Activated T-helper 1 cell treated with anti-CD3 and anti-CD28 coated beads, Interleukin-2, amount 50 U/mL, for 16 hours (primary cell): ENCODE data around the gene TOP3A.
A peak's percentile ranks its signal among the peaks of the same experiment; 100 is the strongest.

Experiments used
- DNase-seq, 2 donors: peaks; one replicate each; pipeline ENCODE4 v3.0.0-alpha.2; 2020; ENCODE audit warnings: low read depth in 1 of 2, low spot score in 1 of 2

Gene TOP3A

GRCh38 chr17:18256351-18256750 lies 58.4 kb downstream of the TOP3A start:
- no peak for DNase-seq

- no peak for DNase-seq
Measured at GRCh38 chr17:18254888-18255649, 59.7 kb downstream of the TOP3A start.

GRCh38 chr17:18253947-18254821 lies 60.6 kb downstream of the TOP3A start:
- no peak for DNase-seq

DNA sequence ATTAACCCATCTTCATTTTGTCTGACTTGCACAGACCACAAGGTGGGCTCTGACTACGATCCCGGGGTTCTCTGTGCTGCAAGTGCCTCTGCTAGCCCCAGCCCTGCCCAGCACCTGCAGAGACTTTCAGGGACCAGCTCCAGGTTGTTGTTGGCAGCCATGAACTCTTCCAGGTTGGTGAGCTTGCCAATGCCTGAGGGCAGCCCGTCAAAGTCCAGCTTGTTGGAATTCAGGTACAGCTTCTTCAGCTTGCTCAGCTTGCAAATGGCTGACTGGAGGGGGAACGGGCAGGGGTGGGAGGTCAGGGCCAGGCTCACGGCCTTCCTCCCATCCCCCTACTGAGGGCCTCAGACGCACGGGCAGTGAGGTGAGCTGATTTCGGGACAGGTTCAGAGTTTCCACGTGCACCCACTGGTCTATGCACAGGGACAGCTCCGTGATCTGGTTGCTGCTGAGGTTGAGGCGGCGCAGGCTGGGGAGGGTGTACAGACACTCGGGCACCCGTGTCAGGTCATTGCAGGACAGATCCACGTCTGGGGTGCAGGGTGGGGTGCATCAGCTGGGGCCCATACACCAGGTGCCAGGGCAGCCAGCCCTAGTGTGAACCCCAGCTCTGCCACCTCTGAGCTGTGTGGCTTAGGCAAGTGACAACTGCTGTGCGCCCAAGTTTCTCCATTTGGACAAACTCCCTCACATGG lies 61.5 kb downstream of the TOP3A start:
- no peak for DNase-seq

GRCh38 chr17:18252160-18252559 lies 62.6 kb downstream of the TOP3A start:
- no peak for DNase-seq

- DNase-seq = no peak
Measured at GRCh38 chr17:18251204-18251603, 63.6 kb downstream of the TOP3A start.

- DNase-seq = no peak
Measured at GRCh38 chr17:18250708-18251107, 64.1 kb downstream of the TOP3A start.

DNA sequence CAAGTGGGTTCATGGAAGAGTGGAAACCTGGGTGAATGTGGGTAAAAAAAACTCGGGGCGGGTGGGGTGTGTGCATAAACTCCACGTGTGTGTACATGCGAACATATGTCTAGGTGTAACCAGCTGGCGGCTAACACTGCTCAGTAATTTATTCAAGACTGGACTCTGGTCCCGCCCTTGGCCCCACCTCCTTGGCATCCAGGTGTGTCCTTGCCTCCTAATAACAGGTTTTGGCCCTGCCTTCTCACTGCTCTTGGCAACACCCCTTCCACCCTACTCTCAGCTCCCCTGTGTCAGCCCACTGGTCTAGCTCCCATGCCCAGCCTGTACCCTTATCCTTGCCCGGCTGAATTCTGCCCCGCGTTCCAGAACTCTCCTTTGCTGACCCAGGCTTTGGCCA lies 64.5 kb downstream of the TOP3A start:
- no peak for DNase-seq

- no peak for DNase-seq
Measured at GRCh38 chr17:18248811-18249210, 66.0 kb downstream of the TOP3A start.

DNA sequence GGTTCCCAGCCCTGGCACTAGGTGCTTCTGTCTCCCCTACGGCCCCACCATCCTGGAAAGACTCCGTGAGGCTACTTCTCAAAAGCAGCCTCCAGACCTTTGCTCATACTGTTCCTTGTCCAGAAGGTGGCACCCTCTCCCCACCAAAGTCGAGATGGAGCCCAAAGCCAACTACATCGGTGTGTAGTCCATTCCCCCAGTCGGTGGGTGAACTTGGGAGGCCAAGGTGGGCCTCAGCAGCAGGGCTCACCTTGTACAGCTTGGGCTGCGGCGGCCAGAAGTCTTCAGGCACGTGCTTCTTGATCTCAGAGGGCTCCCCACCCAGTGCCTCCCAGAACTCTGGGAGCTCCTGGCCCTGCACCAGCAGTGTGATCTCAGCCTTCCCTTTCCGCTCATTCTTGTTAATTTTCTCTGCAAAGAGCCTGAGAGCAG lies 66.5 kb downstream of the TOP3A start:
- peak; percentile 17 to 37 for DNase-seq

DNA sequence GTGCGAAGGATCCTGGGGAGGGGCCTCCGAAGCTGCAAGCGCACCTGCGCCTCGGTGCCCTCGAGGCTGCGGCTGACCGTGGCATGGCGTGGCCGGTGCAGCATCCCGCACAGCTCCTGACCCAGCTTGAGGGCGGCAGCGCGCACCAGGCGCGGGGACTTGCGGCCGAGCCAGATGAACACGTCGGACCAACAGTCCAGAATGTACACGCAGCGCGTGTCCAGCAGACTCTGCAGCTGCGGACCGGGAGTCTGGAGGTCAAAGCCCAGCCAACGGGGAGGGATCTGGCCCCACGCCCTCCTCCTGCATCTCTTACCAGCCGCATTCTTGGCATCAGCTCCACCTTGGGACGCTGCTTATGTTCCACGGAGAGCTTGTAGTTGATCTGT lies 67.2 kb downstream of the TOP3A start:
- no peak for DNase-seq

DNA sequence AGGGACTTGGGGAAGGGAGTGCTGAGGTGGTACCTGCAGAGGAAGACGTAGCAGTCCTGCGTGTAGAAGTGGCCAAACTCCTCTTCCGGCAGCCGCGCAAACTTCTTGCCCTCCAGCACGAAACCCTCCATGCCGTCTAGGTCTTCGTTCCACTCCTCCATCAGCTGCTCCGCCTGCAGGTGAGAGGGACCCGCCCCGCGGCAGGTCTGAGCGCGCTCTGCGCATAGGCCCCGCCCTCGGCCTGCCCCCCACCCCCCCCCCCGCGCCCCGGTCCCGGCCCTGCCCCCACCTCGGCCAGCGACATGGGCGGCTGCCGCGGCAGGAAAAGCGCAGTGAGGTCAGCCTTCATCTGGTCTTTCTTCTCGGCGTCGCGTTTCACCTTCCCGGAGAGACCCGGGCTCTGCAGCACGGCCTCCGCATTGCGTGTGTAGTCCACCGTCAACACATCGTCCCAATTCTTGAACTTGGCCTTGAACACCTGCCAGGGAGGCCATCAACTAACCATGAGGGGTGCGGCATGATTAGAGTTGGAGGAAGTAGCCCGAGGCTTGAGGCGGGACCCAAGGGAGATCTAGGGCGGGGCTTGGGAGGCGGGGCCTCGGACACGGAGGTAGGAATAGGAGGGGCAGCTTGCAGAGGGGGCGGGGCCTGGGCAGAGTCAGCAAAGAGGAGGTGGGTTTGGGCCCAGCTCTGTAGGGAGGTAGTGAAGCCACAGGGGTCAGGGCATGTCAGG lies 67.7 kb downstream of the TOP3A start:
- DNase-seq = no peak

DNA sequence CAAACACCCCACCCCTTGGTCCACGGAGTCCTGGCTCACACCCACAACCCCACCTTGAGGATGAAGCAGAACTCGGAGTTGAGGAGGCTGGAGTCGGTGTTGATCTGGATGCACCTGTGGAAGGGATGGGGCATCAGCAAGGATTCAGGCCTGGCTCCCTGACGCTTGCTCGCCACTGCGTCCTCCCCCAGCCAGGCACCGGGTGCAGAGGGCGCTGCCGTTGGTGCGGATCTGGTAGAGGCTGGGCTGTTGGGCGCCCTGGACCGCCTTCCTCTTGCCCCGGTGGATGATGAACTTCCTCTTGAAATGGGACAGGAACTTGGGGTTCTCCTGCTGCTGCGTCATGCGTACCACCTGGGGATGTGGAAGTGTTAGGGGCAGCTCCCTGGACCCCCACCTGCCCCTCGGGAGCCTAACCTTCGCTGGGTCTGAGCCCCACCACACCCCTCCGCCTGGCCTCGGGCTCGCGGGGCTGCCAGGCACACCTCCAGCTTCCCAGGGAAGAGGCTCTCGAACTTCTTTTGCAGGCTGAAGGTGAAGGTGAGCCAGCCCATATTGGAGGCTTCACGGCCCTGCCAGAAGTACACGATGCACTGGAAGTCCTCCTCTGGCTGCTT lies 68.6 kb downstream of the TOP3A start:
- no peak for DNase-seq

- no peak for DNase-seq
Measured at GRCh38 chr17:18245038-18245776, 69.6 kb downstream of the TOP3A start.

- no peak for DNase-seq
Measured at GRCh38 chr17:18241229-18241871, 73.4 kb downstream of the TOP3A start.

DNA sequence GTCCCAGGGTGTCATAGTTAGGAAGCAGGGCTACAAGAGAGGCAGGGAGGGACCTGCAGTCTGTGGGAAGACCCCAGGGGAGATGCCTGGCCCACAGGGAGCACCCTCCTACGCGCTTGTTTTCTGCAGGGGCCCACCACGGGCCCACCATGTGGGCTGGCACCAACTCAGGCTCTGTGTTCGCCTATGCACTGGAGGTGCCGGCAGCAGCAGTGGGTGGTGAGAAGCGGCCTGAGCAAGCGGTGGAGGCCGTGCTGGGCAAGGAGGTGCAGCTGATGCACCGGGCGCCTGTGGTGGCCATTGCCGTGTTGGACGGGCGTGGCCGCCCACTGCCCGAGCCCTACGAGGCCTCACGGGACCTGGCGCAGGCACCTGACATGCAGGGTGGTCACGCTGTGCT lies 74.3 kb downstream of the TOP3A start:
- DNase-seq = no peak

DNA sequence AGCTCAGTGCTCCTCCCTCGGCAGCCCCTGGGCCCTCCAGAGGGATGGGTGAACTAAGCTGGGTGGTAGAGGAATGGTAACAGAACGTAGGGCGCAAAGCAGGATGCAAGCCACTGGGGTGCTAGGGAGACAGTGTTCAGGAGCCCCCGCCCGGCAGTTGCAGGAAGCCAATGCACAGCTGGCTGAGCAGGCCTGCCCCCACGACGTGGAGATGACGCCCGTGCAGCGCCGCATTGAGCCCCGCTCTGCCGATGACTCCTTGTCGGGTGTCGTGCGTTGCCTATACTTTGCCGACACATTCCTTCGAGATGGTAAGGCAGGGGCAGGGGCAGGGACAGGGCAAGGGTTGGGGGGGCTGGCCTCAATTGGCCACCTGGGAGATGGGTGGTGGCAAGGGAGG lies 76.5 kb downstream of the TOP3A start:
- DNase-seq = no peak

DNA sequence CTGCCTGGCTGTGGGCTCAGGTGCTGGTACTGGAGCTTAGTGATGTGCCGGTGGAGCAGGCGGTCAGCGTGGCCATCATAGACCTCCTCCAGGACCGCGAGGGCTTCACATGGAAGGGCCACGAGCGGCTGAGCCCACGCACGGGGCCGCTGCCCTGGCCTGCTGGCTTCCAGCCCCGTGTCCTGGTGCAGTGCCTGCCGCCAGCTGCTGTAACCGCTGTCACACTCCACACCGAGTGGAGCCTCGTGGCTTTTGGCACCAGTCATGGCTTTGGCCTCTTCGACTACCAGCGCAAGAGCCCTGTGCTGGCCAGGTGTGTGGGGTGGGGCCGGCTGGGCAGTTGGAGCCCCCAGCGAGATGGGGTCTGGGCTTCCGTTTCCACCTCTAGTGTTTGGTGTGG lies 77.3 kb downstream of the TOP3A start:
- no peak for DNase-seq

DNA sequence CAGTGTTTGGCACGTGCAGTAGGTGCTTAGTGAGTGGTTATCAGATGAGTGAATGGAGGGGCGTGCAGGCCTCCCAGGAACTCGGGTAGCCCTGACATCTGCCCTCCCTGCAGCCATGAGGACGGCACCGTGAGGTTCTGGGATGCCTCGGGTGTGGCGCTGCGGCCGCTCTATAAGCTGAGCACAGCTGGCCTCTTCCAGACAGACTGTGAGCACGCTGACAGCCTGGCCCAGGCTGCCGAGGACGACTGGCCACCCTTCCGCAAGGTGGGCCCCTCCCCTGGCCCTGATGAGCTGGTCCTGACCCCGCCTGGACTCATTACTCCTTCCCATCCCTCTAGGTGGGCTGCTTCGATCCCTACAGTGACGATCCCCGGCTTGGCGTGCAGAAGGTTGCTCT lies 78.3 kb downstream of the TOP3A start:
- DNase-seq = no peak
